Stimulated activated CD8-positive, alpha-beta memory T cell treated with anti-CD3 and anti-CD28 coated beads, Interleukin-15, amount 100 ng/mL, for 48 hours (primary cell): ENCODE measurements around the gene AMZ1.

Source experiments
- DNase-seq, 2 donors: peaks; one replicate each; pipeline ENCODE4 v3.0.0-alpha.2; 2020; ENCODE audit warnings: low read depth in 2 of 2

Gene AMZ1

DNA sequence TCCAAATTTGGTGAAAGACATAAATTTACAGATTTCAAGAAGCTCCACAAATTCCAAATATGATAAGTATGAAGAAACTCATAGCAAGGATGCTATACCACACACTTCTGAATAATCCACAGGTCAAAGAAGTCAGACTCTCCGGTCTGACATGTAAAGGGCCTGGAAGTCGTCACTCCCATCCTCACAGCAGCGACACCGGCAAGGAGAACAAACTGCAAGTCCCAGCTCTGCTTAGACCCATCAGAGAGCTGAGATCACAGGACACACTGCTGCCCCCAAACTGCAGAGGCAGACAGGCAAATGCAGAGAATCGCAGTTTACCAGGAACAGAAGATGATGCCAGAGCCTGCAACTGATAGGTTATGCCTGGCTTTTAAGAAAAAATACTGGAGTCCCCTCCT is 62.0 kb downstream of the AMZ1 start:
- DNase-seq, result no peak

DNA sequence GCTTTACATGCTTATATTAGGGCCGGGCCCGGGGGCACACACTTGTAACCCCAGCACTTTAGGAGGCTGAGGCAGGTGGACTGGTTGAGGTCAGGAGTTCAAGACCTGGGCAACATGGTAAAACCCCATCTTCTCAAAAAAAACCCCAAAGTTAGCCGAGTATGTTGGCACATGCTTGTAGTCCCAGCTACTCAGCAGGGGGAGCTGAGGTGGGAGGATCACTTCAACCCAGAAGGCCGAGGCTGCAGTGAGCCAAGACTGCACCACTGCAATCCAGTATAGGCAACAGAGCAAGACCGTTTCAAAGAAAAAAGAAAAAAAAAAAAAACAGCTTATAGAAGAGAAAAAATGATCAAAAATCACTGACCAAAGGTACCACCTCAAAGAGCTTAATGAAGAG is 63.1 kb downstream of the AMZ1 start:
- no peak for DNase-seq

DNA sequence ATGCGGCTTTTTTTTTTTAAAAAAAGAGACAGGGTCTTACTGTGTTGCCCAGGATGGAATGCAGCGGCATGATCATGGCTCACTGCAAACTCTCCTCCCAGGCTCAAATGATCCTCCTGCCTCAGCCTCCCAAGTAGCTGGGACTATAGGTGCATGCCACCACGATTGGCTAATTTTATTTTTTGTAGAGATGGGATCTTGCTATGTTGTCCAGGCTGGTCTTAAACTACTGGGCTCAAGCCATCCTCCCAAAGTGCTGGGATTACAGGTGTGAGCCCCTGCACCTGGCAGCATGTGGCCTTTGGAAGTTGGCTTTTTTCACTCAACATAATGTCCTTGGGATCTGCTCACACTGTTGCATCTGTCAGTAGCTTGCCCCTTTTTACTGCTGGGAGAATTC is 65.1 kb downstream of the AMZ1 start:
- no peak for DNase-seq

DNA sequence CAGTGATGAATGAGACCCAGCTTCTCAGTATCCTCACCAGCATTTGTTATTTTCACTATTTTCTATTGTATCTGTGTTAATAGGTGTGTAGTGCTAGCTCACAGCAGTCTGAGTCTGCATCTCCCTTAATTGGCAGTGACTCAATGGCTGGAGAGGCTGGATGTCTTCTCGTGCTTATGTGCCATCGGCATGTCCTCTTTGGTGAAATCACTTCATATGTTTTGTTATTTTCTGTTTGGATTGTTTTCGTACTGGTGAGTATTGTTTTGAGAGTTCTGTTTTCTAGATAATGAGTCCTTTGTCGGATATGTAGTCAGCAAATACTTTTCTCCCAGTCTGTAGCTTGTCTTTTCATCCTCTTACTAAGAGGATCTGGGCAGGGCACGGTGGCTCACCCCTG is 66.1 kb downstream of the AMZ1 start:
- no peak for DNase-seq

DNA sequence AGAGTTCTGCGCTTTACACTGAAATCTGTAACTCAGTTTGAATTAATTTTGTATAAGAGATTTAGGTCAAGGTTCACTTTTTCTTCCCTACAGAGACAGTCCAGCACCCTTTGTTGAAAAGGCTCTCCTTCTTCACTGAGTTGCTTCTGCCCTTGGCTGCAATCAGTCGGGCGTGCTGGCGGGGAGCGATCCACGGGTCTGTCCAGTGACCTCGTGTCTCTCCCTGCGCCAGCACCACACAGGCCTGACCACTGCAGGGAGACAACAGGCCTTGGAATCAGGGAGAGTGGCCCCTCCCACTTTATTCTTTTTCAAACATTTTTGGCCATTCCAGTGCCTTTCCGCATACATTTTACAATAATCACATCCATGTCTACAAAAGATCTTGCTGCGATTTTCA is 66.9 kb downstream of the AMZ1 start:
- DNase-seq, result no peak

DNA sequence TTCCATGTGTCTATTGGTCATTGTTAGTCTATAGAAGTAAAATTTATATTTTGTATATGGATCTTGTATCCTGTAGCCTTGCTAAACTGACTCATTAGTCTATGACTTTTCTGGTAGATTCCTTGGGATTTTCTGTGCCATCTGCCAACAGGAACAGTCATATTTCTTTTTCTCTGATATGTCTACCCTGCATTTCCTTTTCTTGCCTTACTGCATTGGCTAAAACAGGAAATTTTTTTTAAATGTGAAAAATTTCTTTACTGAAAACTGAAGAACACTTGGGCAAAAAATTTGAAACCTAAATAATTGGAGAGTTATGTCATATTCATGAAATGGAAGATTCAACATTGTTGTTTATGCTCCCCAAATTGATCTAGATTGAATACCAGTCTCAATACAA is 67.5 kb downstream of the AMZ1 start:
- no peak for DNase-seq

DNA sequence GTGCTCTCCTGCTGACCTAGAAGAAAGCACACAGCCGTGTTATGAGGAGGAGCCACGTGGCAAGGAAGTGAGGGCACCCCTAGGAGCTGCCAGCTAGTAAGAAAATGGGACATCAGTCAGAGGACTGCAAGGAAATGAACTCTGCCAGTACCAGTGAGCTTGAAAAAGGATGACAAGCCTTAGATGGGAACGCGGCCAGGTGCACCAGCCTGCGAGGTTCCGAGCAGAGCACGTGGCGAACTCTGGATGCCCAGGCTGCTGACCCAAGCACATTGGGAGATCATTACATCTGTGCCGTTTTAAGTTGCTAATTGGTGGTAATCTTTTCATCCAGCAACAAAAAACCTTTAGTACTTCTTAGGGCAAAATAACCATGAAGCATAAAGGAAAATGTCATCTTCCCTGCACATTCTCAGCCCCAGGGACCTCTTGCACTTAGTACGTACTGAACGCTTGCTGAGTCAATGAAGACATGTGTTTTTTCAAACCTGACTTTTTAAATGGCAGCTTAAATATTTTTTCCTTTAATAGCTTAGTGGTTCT is 69.4 kb downstream of the AMZ1 start:
- DNase-seq, result no peak

DNA sequence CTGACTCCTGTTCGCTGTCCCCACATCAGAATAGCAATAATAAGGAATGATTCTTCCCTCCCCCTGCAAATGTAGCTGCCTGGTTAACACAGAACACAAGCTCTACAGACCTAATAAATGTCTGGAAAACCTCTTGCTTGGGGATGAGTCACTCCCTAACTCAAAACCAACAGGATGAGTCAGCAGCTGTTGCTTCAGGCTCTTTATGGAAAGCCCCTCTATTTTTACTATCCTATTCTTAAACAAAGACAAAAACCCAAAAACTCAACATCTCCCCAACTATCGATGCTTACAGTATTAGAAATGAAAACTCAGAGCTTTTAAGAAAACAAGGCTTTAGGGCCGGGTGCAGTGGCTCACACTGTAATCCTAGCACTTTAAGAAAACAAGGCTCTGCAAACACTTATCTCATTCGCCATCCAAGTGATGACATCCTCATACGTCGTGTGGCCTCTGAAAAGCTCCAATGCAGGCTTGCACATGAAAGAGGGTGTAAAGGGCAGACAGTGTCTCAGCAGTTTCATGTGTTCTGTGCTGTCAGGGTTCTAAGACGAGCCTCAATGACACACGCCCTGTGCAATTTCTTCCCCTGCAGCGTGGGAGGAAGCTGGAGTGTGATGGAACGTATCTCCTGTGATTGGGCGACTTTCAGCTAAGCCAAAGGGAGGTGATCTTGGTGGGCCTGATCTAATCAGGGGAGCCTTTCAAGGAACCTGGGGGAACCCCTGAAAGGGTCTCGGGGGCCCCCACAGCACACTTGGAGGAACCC is 70.1 kb downstream of the AMZ1 start:
- DNase-seq, result peak; percentile 65 to 80

DNA sequence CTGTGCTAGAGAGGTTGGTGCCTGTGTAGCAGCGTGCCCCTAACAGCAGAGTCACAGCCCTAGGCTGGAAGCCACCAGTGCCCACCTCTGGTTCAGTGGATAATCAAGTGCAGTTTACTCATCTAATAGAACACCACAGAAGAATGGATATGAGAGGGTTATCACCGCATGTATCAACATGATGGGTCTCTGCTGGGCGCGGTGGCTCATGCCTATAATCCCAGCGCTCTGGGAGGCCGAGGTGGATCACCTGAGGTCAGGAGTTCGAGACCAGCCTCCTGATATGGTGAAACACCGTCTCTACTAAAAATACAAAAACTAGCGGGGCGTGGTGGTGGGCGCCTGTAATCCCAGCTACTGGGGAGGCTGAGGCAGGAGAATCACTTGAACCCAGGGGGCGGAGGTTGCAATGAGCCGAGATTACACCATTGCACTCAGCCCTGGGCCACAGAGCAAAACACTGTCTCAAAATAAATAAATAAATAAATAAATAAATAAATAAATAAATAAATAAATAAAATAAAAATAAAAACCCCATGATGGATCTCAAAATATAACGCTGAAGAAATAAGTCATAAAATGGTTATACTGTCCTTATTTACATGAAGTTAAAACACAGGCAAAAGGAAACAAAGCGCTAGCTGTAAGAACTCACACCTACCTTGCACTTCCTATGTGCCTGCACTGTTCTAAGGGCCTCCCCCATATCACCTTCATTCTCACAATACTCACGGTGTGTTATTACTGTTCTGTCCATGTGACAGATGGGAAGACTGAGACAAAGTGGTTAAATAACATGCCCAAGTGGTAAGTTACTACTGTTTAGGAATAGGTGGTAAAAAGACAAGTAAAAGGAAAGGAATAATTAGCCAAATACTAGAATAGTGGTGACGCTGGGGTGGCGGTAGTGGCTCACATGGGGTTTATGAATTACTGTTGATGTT is 70.9 kb downstream of the AMZ1 start:
- no peak for DNase-seq

DNA sequence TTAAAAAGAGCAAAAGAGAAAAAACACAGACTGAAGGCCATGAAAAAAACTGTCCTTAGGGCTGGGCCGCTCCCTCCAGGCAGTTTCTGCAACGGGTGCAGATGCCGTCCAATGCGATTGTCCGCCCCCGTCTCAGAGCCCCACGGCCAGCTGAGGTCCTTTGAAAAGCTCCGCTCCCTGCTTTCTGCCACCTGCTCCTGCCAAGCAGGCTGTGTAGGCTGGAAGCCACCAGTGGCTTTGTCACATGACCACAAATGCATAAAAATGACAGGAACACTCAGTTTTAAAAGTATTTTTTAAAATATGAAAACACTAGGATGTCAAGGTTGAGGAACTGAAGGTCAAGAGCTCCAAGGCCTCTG is 71.7 kb downstream of the AMZ1 start:
- no peak for DNase-seq

DNA sequence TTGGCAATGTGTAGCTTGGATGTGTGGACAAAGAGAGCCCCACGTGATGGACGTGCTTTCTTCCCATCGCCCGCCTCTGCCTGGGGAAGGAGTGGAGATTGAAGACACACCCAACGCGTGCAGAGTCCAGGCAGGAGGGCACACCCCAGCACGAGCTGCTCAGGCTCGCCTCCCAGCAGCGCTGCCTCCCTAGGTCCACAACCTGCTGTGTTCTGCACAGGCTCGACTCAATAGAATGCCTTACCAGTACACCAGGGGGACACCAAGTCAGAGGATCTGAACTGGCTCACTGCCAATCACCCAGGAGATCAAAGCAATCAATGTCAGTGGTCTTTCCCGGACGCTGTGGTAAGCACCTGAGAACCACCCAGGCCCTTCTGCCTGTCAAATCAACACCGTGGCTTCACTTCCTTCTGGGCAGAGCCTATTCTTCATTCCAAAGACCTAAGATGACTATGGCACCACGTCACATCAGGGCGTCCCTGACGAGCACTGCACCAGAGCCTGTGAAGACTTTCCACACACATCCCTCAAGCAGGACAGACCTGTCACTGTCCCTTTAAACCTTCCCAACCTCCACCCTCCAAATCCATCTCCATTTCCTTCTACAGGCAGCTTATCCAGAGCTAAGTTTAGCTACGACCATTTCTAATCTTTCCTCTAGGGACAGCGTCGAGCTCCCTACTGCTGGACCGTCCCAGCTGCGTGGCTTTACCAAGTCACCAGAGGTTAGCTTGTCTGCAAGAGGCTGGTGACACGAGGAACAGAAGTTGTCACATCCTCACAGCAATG is 72.3 kb downstream of the AMZ1 start:
- DNase-seq, result no peak

DNA sequence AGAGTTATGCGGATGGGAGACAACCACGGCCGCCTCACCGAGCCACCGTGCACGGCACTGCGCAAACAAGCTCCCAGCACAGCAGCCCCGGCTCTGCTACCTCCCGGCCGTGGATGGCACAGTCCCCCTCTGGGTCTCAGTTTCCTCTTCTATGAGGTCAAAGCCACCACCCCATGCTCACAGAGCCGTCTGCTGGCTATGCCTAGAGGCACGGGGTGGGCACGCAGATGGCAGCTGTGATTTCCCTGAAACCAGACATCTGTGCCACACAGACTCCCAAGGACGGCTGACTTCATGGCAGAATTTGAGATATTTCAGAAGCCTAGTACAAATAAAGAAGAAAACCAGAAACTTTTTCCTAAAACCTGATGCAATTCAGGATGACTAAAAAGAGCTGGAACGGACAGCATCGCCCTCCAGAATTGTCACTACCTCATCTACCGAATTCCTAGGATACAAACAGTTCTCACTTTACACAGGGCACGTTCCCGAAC is 73.2 kb downstream of the AMZ1 start:
- no peak for DNase-seq

DNA sequence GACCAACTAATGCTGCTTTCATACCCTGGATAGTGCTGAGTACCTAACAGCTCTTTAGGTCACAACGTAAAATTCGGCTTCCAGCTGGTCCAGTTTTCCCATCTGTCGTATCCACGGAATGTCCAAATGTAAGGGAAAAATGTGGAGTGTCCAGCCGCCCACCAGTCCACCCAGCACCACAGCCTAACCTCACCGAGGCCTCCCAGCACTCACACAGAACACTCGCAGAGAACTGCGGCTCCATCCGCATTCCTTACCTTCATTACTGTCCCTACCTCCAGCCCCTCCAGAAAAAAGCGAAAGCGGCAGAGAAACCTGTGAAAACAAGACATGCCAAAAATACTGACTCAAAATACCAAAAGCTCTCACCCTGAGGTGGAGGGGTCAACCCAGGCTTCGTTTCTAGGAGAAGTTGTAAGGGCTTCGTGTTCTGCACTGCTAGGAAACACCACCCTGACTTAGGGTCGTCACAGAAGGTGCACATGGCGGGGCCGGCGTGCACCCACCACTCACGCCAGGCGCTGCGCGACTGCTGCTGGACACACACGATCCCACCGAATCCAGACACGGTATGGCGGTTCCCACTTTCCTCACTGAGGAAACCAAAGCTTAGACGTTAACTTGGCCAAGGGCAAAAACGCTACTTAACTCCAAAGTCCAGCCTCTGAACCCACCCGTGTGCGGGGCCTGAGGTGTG is 73.9 kb downstream of the AMZ1 start:
- no peak for DNase-seq

DNA sequence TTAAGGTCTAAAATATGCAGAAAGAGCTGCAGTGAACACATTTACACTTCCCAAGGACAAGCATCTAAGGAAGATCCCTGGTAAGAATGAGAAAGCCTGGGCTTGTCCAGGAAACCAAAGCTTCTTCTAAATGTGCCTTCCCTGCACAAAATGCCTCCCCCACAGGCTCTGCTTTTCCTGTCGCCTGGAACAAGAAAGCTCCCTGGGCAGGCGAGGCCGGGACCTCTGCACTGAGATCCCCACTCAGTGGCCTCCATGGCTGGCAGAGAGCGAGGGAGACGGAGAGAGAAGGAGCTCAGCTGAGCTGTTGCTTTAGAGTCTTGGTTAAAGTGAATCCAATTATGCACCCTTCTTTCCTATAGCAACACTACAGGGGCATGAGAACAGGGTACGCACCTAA is 75.6 kb downstream of the AMZ1 start:
- no peak for DNase-seq

DNA sequence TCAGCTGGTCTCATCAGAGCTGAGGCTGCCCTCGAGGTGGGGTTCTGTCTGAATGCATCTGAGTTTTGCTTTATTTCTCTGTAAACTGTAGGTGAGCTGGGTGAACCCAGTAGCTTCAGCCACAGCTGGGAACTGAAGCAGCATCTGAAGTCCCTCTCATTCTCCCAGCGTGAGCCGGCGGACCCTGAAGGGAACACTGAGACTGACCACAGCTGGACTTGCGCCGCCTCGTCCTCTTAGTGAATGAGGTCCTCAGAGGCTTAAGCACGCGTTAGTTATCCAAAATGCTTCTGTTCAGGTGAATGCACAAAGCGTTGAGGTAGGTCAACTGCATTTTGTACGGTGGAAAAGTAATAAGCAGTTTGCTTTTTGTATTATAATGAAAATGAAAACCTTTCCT is 76.6 kb downstream of the AMZ1 start:
- DNase-seq, result no peak
